Heart right ventricle (tissue), 16 donors: ENCODE data around the gene R3HDM2. TPM values are rescaled to one million over a fixed set of nuclear protein-coding genes. Genes with fewer than 3 reads are reported as not detected.
A peak's percentile ranks its signal among the peaks of the same experiment; 100 is the strongest.

Experiments used
- ATAC-seq, 8 donors: fragments of 200-7000 bp; cut with Tn5 transposase; one replicate each; pipeline ENCODE4 v1.9.1; 2020; ENCODE audit warnings: mild to moderate bottlenecking in 8 of 8, moderate library complexity in 8 of 8, moderate number of reproducible peaks in 1 of 8
- DNase-seq, 2 donors: peaks; one replicate each; pipeline ENCODE4 v3.0.0-alpha.2; 2020
- H3K27ac ChIP-seq, 10 donors: fragments of 200-600 bp; sonication (generic) in 2 of 10; one replicate each; pipeline versions ENCODE4 v1.5.0 to v1.8.0; 2020 to 2022; ENCODE audit warnings: mild to moderate bottlenecking in 3 of 10
- H3K27me3 ChIP-seq, 7 donors: fragments of 200-600 bp; one replicate each; pipeline ENCODE4 v1.8.0; 2021 to 2022; ENCODE audit warnings: mild to moderate bottlenecking in 2 of 7
- H3K36me3 ChIP-seq, 9 donors: fragments of 200-600 bp; sonication (generic) in 1 of 9; one replicate each; pipeline versions ENCODE4 v1.5.0 to v1.8.0; 2020 to 2022; ENCODE audit warnings: mild to moderate bottlenecking in 2 of 9
- H3K4me1 ChIP-seq, 9 donors: fragments of 200-600 bp; sonication (generic) in 1 of 9; one replicate each; pipeline versions ENCODE4 v1.5.0 to v1.8.0; 2020 to 2022; ENCODE audit warnings: mild to moderate bottlenecking in 4 of 9
- H3K4me3 ChIP-seq, 10 donors: fragments of 200-600 bp; sonication (generic) in 2 of 10; one replicate each; pipeline versions ENCODE4 v1.5.0 to v1.8.0; 2020 to 2022; ENCODE audit warnings: mild to moderate bottlenecking in 7 of 10, moderate library complexity in 2 of 10
- H3K9me3 ChIP-seq, 11 donors: fragments of 200-600 bp in 10 of 11; sonication (generic) in 2 of 11; one replicate each; pipeline versions ENCODE4 v1.5.0 to v1.8.0; 2013 to 2022; ENCODE audit warnings: mild to moderate bottlenecking in 2 of 11, control low read depth in 1 of 11, moderate library complexity in 1 of 11
- CTCF ChIP-seq, 9 donors: fragments of 200-600 bp; sonication (generic) in 2 of 9; IDR thresholded peaks; one replicate each; pipeline versions ENCODE4 v1.5.0 to v1.8.0; 2021 to 2022; ENCODE audit warnings: antibody characterized with exemption in 9 of 9, mild to moderate bottlenecking in 5 of 9, moderate library complexity in 1 of 9
- whole genome bisulfite sequencing, 2 donors: extraction: QIAGEN DNeasy Blood & Tissue Kit; methylation state at CpG; one replicate each; pipeline ENCODE4 v1.1.7; 2013; ENCODE audit warnings: inconsistent platforms in 1 of 2; 5-methylcytosine and 5-hydroxymethylcytosine counted together
- intact Hi-C, 10 donors: fragments of 100-400 bp; cut with DNase I; formaldehyde crosslinking; loops; one replicate each; pipeline versions ENCODE4 v1.11.1 to v1.14.2; 2022
- polyA plus RNA-seq, 2 donors: library from polyadenylated mRNA; stranded (reverse); fragments of 200-250 nt; gene quantifications; one replicate each; pipeline ENCODE4 v1.2.3, GENCODE V29; 2013
- total RNA-seq, 10 donors: library from RNA; stranded (reverse); fragmentation: NEBNext Ultra II Directional in 3 of 10; extraction: Animal tissue kit (Norgen Biotek cat#: 25700) in 3 of 10; gene quantifications; one replicate each; pipeline versions ENCODE4 v1.2.1 to v1.2.4, GENCODE V29; 2021 to 2023
- donor health status: Arrhythmogenic right ventricular cardiomyopathy.
- donor health status: ischemic (EF 13 %, LVEDD 7.1; RV severe dilation, severe dysfunction).
- donor health status: healthy with polysubstance abuse.
- donor health status: DM: no; HTN: yes; CAD: no.
- donor health status: DM: no; HTN: no; CAD: no.
- donor health status: ischemic (EF 25% LVEDD 6.9; RV normal size, moderate dysfunction).
- donor health status: ischemic (EF 25% LVEDD 5.7; RV mildly dilated, moderate dysfunction).
- donor health status: healthy.
- donor health status: DM: yes; HTN: yes; CAD: no.
- donor health status: Ischemic cardiomyopathy.
- donor health status: ischemic (EF 35%, LVEDD 5.7; RV mildly dilated, moderate dysfunction).
- donor health status: nonischemic (EF 11% LVEDD 7.7; RV severe dilation, severe dysfunction).
- donor health status: DM: yes; HTN: yes; CAD: no.
- donor health status: PGD.
- donor health status: ischemic (EF 29% LVEDD 5.4; RV normal size, mild dysfunction).
- donor health status: nonischemic (EF 23%, LVEDD 6.1; RV moderate dilation, normal function).

The R3HDM2 gene
- total and polyA plus RNA-seq, 12 donors = 15.5 to 107 (median 73.9) TPM

GRCh38 chr12:57232156-57232756, 198.6 kb downstream of the R3HDM2 start:
- peaks cover 8 to 71% (median 37%) of the 10 kb centered on the region in 9 donors for H3K4me1 ChIP-seq
- DNase-seq = no peak
- WGBS, 2 donors = 84 to 90% methylated on average over 19 of the region's 19 CpGs
- H3K9me3 ChIP-seq = no peaks in the 10 kb centered on the region
- ATAC-seq = no peak
- H3K4me3 ChIP-seq = no peak overlapping the region
- H3K27me3 ChIP-seq = peaks cover 0 to 31% (median 19%) of the 10 kb centered on the region in 7 donors
- intact Hi-C loops = no loop called here
- no peak overlapping the region for H3K27ac ChIP-seq
- TF ChIP-seq CTCF (IDR thresholded peaks at IDR 0.05) = no peak
- peaks cover 0 to 39% (median 24%) of the 10 kb centered on the region in 9 donors for H3K36me3 ChIP-seq

- 91 to 92% methylated on average over 13 of the region's 13 CpGs for WGBS, 2 donors
Measured at GRCh38 chr12:57231276-57232021, 199.4 kb downstream of the R3HDM2 start.

GRCh38 chr12:57230381-57231155, 200.3 kb downstream of the R3HDM2 start:
- ATAC-seq = no peak
- peaks cover 0 to 39% (median 24%) of the 10 kb centered on the region in 9 donors for H3K36me3 ChIP-seq
- peaks cover 7 to 75% (median 38%) of the 10 kb centered on the region in 9 donors for H3K4me1 ChIP-seq
- H3K9me3 ChIP-seq = no peaks in the 10 kb centered on the region
- H3K4me3 ChIP-seq = peak overlapping the region; percentile 59 to 78 (median 68)
- peak in 1 of 2 donors; percentile 6 for DNase-seq
- peak overlapping the region in 8 of 10 donors; percentile 73 to 90 (median 82) for H3K27ac ChIP-seq
- no peak for TF ChIP-seq CTCF (IDR thresholded peaks at IDR 0.05)
- intact Hi-C loops = no loop called here
- 55 to 58% methylated on average over 10 of the region's 10 CpGs for WGBS, 2 donors
- peaks cover 3 to 31% (median 21%) of the 10 kb centered on the region in 7 donors for H3K27me3 ChIP-seq

More at GRCh38 chr12:57231276-57232021, 199.4 kb downstream of the R3HDM2 start:
- H3K4me1 ChIP-seq = peaks cover 8 to 78% (median 42%) of the 10 kb centered on the region in 9 donors
- peaks cover 0 to 39% (median 24%) of the 10 kb centered on the region in 9 donors for H3K36me3 ChIP-seq
- intact Hi-C loops = no loop called here
- no peak for TF ChIP-seq CTCF (IDR thresholded peaks at IDR 0.05)
- H3K27me3 ChIP-seq = peaks cover 0 to 31% (median 20%) of the 10 kb centered on the region in 7 donors
- peak overlapping the region in 3 of 10 donors; percentile 59 to 68 (median 67) for H3K4me3 ChIP-seq
- peak overlapping the region in 2 of 10 donors; percentile 81 to 90 for H3K27ac ChIP-seq
- no peak for ATAC-seq
- no peak for DNase-seq
- H3K9me3 ChIP-seq = no peaks in the 10 kb centered on the region
